Epidermal melanocyte (primary cell): ENCODE measurements around the gene STK11.
"Not testable (repeated sequence)": the region's sequence is repeated elsewhere in the genome, so short reads cannot be mapped to it uniquely, and the experiment has no call there.

Source experiments
- DNase-seq: peaks from one replicate; pipeline ENCODE4 v3.0.0; 2011; ENCODE audit warnings: low spot score; ENCODE audit not compliant: insufficient read length

Gene STK11

DNA sequence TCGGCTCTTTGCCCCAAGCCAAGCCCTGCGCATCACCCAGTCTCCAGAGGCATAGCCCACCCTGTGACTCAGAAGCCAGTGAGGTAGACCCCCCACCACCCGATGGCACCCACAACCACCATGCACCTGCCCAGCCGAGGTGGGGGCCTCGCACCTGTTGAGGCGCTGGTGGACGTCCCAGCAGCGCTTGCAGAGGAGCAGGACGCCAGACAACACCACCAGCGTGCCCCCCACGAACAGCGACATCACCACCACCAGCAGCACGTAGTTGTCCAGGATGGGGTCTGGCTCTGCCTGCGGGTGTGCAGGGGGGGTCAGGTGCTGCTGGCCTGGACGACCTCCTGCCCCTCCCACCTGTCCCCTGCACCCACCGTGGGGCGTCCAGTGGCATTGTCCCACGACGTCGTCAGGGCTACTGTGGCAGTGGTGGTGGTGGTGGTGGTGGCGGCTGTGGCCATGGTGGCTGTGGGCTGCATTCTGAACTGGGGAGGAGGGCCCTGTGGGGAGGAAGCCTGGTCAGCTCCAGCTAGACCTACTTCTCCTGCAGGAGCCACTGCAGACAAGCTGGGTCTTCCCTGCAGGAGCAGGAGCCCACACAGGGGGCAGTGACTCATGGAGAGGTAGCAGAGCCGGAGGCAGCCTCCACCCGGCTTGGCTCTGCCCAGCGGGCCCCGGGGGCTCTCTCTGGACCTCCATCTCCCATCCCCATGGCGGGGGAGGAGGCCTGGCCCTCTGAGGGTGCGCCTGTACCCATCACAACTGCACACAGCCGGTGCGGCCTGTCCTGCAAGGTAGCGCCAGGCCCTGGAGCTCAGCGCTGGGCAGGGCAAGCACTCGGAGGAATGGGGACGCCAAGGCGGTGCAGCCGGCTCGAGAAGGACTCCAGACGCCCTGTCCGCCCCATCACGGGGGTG is 30.3 kb downstream of the STK11 start:
- no peak for DNase-seq

DNA sequence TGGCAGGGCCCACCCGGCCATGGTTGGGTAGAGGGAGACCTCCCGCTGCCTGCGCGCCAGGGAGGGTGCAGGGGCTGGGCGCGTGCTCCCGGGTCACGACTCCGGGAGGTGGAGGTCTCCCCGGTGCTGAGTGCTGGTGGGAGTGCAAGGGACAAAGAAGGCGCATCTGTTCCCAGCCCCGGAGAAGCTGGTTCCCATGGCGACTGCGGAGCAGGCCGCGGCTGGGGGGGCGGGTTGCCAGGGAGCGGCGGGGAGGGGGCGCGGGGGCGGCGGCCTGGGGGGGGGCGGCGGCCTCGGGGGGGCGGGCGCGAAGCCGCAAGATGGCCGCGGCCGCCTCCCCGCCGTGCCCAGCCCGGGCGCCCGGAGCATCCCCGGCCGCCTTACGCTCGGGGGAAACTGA is 31.0 kb downstream of the STK11 start:
- no peak for DNase-seq

DNA sequence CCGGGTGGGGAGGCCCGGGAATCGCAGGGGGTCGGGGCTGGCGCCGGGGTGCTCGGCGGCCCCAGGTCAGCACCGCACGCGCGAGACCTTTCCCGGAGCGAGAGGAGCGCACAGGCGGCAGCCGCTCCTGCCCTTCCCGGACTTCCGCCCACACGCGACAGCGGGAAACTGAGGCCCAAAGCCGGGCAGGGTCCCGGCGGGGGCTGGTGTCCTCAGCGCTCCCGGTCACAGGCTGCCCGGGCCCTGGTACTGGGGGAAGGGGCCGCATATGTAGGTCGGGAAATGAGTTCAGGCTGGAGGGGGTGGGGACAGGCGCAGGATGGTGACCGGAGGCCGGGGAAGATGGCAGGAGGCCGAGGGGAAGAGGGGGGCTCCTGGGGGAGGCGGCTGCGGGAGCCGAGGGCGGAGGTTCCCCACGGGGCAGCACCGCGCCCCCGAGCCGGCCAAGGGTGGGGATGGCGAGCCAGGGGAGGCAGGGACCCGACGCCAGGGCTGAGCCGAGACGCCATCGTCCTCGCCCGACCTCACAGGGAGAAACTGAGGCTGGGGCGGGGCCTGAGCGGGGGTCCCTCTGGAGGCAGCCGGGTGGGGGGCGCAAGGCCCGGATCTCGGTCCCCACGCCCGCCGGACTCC is 31.6 kb downstream of the STK11 start:
- no peak for DNase-seq

DNA sequence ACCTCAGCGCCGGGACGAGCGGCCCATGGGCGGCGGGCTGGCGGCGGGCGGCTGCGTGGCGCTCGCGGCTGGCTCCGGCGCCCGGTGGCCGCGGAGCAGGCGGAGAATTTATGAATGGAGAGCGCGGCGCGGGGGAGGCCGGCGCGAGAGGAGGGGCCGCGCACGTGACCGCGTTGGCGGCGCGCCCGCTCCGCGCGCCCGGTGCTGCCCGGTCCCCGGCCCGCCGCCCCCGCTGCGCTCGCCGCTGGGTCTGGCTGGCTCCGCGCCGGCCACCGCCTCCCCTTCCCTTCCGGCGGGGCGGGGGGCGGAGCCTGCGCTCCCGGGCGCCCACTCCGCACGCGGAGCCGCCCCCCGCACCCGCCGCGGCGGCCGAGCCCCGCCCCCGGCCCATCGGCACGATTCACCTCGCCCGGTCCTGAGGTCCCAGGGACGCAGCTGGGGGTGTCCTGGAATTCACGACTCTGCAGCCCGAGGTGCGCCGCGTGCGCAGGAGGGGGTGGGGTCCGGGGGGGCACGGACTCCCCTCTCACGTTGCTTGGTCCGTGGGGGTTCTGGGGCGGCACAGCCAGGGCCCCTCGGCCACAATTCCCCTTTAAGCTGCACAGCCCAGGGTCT is 32.3 kb downstream of the STK11 start, which contains the start of gene CBARP:
Gene CBARP (minus strand): TSS at position 252 of the 615 bp plus-strand sequence. CDS start 1,905 bp downstream, outside the sequence.
- no peak for DNase-seq

DNA sequence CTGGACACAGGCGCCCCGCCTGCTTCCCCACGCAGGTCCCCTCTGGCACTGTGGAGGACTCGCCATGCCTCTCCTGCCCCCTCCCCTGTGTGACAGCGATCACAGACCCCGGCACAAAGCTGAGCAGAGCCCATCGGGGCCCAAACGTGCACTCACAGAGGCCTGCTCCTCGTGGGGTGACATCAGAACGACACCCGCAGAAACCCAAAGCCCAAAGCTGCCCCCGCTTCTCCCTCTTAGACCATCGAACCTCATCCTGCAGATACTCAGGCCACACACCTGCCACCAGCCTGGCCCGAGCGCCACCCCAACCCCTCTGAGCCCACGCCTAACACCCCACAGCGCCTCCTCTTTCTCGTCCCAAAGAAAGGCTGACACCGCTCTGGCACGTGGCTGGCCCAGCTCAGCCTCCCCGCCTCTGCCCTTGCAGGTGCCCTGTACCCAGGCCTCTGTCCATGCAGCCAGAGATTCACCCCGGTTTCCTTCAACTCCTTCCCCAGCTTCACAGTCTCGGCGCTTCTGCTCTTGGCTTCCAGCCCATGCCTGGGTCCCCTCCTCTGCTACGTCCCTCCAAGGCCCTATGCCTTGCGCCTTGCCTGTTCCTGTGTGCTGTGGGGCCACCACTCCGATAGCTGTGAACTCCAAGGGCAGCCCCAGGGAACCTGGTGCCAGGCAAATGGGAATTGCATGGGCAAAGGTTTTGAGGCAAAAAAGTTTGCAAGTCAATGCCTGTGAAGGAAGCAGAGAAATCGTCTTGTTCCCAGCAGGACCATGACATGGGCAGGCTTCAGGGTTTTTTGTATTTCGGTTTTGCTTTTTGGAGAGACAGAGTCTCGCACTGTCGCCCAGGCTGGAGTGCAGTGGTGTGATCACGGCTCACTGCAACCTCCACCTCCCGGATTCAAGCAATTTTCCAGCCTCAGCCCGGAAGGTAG is 33.1 kb downstream of the STK11 start:
- no peak for DNase-seq

DNA sequence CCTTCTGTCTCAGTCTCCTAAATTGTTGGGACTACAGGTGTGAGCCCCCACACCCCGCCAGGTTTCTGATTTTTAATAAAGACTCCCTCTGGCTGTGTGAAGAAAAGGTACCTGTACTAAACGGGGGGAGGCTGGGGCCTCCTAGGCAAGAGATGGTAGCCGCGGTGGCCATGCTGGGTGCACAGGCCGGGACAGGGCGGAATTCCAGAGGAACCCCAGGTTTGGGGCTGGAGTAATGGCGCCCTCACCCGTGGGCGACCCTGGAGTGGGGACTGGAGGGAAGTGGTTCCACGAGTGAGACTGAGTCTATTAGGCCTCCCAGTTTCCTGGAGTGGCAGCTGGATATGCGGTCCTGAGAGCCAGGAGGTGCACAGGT is 33.8 kb downstream of the STK11 start:
- DNase-seq = no peak

DNA sequence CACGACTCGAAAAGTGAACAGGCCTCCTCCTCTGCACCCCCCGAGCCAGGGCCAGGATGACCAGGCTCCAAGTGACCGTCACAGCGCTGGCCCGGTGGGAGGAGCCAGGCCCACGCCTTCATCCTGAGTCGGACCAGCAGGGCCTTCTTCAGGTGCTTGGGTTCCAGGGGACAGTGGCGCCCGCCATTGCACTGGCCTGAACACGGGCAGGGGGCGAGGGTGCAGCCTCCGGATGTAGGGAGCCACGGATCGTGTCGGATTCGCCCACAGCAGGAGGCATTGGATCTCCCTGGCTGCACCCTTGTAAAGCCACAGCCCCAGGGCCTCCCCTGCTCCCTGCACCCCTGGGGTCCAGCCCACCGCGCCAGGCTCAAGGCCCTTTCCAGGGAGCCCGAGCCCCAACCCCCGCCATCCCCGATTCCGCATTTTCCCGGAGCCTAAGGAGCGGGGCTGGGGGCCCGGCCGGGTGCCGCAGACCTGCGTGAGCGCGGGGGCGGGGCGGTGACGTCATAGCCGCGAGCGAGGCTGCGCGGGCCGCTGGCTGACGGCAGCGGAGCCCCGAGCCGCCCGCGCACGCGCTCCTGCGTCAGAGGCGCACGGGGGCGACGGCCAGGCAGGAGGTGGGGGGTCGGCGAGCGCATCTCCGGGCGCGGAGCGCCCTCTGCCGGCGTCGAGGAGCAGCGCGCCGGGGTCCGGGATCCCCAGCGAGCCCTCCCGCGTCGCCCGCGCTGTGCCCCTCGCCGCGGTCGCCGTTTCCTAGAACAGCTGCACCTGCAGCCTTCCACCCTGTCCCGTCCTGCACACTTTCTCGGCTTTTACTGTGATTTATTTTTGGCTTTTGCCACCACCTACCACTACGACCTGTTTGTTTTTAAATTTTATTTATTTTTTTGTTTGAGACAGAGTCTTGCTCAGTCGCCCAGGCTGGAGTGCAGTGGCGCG is 34.5 kb downstream of the STK11 start:
- peak; percentile 100 for DNase-seq

DNA sequence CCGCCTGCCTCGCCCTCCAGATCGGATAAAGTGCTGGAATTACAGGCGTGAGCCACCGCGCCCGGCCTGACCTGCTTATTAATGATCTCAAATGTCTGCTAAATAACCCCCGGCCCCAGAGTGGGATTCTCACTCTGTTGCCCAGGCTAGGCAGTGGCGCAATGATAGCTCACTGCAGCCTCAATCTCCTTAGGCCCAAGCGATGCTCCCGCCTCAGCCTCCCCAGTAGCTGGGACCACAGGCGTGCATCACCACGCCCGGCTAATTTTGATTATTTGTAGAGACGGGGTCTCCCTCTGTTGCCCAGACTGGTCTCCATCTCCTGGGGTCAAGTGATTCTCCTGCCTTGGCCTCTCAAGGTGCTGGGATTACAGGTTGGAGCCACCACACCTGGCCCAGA is 35.3 kb downstream of the STK11 start:
- DNase-seq = no peak

DNA sequence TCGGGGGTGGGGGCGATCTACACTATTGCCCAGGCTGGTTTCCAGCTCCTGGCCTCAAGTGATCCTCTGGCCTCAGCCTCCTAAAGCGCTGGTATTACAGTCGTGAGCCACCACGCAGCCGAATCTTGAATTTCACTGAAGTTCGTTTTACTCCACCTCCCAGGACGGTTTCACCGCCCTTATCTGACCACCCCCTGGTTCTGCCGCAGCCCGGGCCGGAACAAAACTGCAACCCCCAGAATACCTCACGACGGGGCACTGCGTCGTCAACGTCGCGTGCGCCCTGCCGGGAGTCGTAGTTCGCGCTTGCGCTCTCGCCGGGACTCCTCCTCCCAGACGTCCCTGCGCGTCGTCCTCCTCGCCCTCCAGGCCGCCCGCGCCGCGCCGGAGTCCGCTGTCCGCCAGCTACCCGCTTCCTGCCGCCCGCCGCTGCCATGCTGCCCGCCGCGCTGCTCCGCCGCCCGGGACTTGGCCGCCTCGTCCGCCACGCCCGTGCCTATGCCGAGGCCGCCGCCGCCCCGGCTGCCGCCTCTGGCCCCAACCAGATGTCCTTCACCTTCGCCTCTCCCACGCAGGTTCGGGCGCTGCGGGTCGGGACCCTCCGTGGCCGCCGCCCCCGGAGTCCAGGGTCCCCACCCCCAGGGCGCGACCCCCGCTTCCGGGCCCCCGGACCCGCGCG is 36.0 kb downstream of the STK11 start, which contains the start of gene ATP5F1D:
Gene ATP5F1D (plus strand): TSS at position 335 of the 679 bp plus-strand sequence. CDS start 100 bp downstream, at position 435.
- DNase-seq = peak; percentile 100

DNA sequence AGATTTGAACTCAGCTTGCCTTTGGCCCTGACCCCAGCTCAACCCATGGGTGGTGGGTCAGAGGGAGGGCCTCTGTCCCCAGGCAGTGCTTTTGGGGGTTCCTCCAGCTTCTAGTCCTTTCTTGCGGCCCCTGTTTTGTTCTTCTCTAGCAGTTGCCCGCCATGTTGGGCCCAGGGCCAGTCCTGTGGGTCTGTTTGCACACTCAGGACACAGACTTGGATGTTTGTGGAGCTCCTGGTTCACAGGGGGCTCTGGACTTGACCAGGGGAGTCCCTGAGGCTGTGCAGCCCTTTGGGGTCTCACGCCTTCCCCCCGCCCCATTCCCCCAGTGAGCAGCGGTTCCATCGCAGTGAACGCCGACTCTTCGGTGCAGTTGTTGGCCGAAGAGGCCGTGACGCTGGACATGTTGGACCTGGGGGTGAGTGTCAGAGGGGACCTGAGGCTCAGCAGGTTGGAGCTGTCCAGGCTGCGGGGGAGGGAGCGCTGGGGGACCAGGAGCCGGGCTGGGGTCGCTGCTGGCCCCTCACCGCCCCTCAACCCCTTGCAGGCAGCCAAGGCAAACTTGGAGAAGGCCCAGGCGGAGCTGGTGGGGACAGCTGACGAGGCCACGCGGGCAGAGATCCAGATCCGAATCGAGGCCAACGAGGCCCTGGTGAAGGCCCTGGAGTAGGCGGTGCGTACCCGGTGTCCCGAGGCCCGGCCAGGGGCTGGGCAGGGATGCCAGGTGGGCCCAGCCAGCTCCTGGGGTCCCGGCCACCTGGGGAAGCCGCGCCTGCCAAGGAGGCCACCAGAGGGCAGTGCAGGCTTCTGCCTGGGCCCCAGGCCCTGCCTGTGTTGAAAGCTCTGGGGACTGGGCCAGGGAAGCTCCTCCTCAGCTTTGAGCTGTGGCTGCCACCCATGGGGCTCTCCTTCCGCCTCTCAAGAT is 38.5 kb downstream of the STK11 start:
- DNase-seq = peak; percentile 97

DNA sequence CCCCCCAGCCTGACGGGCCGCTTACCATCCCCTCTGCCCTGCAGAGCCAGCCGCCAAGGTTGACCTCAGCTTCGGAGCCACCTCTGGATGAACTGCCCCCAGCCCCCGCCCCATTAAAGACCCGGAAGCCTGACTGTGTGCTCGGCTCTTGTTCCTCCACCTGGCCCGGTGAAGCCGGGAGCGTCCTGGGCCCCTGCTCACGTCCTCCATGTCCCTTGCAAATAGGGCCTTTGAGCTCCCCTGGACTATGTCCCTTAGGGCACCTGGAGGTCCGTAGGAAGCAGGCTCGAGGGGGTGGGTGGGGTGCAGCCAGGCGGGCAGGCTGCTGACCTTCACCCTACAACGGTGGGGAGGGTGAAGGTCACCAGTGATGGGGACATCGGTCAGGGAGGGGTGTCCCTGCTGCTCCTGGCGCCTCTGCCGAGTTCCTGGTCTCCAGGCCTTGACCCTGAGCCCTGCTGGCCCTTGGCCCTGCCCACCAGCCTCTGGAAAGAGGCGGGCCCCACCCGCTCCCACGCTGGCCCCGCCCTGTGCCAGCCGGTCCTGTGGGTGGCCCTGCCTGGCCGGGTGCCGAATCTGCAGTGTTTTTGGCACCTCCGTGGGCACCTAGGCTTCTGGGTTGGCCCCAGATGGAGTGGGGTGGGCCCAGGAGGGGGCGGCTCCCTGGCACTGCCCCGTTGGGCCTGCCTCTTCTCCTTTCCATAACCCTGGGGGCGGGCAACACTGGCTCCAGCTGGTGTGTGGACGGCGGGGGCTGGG is 39.3 kb downstream of the STK11 start:
- DNase-seq = no peak

DNA sequence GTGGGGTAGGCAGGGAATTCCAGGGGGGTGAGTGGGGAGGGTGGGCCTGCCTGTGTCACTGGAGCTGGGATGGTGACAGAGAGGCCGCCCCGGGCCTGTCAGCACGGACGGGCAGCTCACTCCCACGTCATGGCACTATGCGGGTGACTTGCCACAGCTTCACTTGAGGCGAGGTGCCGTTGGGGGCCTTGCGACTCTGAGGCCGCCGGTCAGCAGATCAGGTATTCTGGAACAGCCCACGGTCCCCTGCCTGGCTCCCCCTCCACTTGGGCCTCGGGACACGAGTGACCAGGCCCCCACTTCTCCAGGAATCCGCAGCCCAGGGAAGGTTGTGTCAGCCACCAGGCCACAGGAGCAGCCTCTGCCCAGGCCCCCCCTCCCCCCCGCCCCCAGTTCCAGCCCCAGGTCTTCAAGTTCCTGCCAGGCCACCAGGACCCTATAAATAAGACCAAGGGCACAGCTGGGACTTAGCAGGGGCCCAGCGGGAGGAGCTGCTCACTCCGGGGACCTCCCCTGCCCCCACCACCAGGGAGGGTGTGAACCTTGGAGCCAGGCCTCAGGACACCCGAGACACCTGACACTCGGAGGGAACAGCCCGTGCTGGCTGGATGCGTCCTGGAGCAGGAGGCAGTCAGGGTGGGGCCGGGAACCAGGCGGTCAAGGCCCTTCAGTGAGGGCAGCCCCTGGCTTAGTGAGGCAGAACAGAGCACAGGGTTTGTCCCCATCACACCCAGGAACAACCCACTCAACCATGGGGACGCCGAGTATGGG is 40.1 kb downstream of the STK11 start:
- no peak for DNase-seq

DNA sequence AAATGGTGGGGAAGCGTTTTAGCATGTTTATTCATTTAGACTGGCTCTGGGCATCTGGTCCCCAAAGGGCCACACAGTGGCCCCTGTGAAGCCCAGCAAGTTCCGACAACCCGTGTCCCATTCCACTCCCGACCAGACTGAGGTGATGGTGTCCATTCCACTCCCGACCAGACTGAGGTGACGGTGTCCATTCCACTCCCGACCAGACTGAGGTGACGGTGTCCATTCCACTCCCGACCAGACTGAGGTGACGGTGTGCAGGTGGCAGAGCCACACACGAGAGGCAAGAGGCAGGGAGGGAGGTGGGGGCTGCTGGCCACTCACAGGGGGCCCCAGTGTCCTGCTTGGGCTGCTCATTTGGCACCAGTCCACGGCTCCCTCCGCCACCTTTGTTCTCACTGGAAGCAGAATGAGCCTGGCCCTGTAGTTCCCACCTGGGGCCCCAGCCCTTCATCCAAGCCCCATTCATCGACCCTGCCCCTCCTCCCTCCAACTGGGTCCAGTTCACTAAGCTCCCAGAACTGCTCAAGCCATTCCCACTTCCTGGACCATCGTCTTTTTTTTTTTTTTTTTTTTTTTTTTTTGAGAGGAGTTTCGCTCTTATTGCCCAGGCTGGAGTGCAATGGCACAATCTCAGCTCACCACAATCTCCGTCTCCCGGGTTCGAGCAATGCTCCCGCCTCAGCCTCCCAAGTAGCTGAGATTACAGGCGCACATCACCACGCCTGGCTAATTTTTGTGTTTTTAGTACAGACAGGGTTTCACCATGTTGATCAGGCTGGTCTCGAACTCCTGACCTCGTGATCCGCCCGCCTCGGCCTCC is 40.9 kb downstream of the STK11 start:
- not testable (repeated sequence) for DNase-seq

DNA sequence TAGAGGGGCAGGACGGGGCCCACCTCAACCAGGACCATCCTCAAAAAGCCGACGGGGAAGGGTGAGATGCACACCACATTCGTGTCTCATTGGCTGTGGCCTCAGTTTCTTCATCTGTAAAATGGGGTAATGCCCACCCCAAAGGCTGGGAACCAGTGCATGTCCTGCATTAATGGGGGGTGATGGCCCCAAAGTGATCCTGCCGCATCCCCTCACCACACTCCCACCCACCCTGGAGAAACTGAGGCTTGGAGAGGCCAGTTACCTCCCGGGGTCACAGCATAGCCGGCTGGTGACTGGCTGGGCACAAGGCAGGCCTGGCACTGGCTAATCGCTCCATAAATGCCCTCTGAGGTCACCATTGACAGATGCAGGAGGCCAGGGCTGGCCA is 42.2 kb downstream of the STK11 start:
- no peak for DNase-seq

DNA sequence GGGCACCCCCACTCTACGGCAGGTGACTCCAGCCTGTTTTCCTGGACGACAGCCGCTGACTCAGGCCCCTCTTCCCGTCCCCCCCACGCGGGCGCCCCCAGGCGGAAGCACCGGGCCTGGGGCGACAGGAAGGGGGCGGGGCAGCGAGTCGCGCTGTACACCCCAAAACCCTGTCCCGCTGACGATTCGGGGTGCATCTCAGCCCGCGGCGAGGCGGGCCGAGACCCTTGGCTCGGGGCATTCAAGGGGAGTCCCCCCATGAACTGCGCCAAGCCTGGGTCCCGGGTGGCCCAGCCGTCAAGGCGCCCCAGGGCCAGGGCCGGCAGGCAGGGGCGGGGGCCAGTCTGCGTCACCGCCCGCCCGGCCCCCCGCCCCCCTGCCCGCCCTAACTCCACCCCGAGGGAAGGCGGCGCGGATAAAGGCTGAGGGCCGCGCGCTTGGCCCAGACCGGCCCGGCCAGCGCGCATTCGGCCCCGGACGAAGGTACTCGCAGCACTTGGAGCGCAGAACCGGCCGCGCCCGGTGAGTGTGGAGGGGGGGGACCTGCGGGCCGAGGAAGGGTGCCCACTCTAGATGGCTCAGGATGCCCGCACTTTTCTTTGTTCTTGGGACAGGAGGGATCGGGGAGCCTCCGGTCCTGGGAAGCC is 42.7 kb downstream of the STK11 start, which contains the start of gene MIDN:
Gene MIDN (plus strand): TSS at position 445 of the 647 bp plus-strand sequence. CDS start 1,714 bp downstream, outside the sequence.
- DNase-seq = no peak
